Glutamatergic neuron (in vitro differentiated cells): Measurements from ENCODE around the gene C10orf71. TPM values are rescaled to one million over a fixed set of nuclear protein-coding genes. Genes with fewer than 3 reads are reported as not detected.

ENCODE experiments used
- DNase-seq: peaks from one replicate; pipeline ENCODE4 v3.0.0; 2022
- H3K27ac Mint-ChIP-seq: one replicate; pipeline ENCODE4 v1.8.0; 2020; ENCODE audit warnings: mild to moderate bottlenecking, mixed read lengths, inconsistent platforms; ENCODE audit not compliant: unreplicated experiment
- H3K27me3 Mint-ChIP-seq: one replicate; pipeline ENCODE4 v1.8.0; 2020; ENCODE audit warnings: mild to moderate bottlenecking, moderate library complexity, mixed read lengths, inconsistent platforms; ENCODE audit not compliant: unreplicated experiment
- H3K36me3 Mint-ChIP-seq: one replicate; pipeline ENCODE4 v1.8.0; 2020; ENCODE audit warnings: mild to moderate bottlenecking, mixed read lengths, inconsistent platforms; ENCODE audit not compliant: unreplicated experiment
- H3K4me1 Mint-ChIP-seq: one replicate; pipeline ENCODE4 v1.8.0; 2020; ENCODE audit warnings: mild to moderate bottlenecking, low read depth, mixed read lengths, inconsistent platforms; ENCODE audit not compliant: unreplicated experiment
- H3K4me3 Mint-ChIP-seq: one replicate; pipeline ENCODE4 v1.8.0; 2020; ENCODE audit warnings: mild to moderate bottlenecking, mixed read lengths, inconsistent platforms; ENCODE audit not compliant: unreplicated experiment
- H3K9me3 Mint-ChIP-seq: one replicate; pipeline ENCODE4 v1.8.0; 2020; ENCODE audit warnings: mild to moderate bottlenecking, moderate library complexity, mixed read lengths, inconsistent platforms; ENCODE audit not compliant: unreplicated experiment
- CTCF ChIP-seq: fragments of 200-600 bp; sonication (generic); IDR thresholded peaks from one replicate; pipeline ENCODE4 v1.5.0; 2021; ENCODE audit not compliant: partially characterized antibody, unreplicated experiment
- total RNA-seq: library from RNA; stranded (reverse); fragmentation: NEBNext Ultra II Directional; extraction: Animal tissue kit (Norgen Biotek cat#: 25700); gene quantifications from one replicate; pipeline ENCODE4 v1.2.1, GENCODE V29; 2021; ENCODE audit not compliant: unreplicated experiment

C10orf71 gene
- total RNA-seq, 1 donor from 2014 or later, result 0.12 TPM

GRCh38 chr10:49296836-49297235 is 2.1 kb upstream of the C10orf71 start:
- no peak overlapping the region for H3K4me3 Mint-ChIP-seq
- H3K27me3 Mint-ChIP-seq, result peaks cover 6% of the 10 kb centered on the region
- peaks cover 5% of the 10 kb centered on the region for H3K36me3 Mint-ChIP-seq
- no peak overlapping the region for H3K27ac Mint-ChIP-seq
- H3K9me3 Mint-ChIP-seq, result peaks cover 4% of the 10 kb centered on the region
- no peak for TF ChIP-seq CTCF
- DNase-seq, result no peak
- H3K4me1 Mint-ChIP-seq, result peaks cover 34% of the 10 kb centered on the region

GRCh38 chr10:49297818-49298670 is 926 bp upstream of the C10orf71 start:
- DNase-seq, result no peak
- Mint-ChIP-seq H3K9me3 (no peaks in the 10 kb centered on the region), H3K36me3 (peaks cover under 1% of the 10 kb centered on the region), H3K4me1 (peaks cover 36% of the 10 kb centered on the region), H3K27ac (no peak overlapping the region), H3K4me3 (no peak overlapping the region), H3K27me3 (peaks cover 6% of the 10 kb centered on the region)
- no peak for TF ChIP-seq CTCF

- peak overlapping the region; percentile 60 for H3K27ac Mint-ChIP-seq
- peaks cover 38% of the 10 kb centered on the region for H3K4me1 Mint-ChIP-seq
- H3K36me3 Mint-ChIP-seq, result no peaks in the 10 kb centered on the region
- no peaks in the 10 kb centered on the region for H3K9me3 Mint-ChIP-seq
- no peak for DNase-seq
- H3K4me3 Mint-ChIP-seq, result peak overlapping the region; percentile 61
- no peak for TF ChIP-seq CTCF
- H3K27me3 Mint-ChIP-seq, result peaks cover 8% of the 10 kb centered on the region
Observed at GRCh38 chr10:49298671-49298982, 343 bp upstream of the C10orf71 start.

- Mint-ChIP-seq H3K36me3 (no peaks in the 10 kb centered on the region), H3K4me3 (peak overlapping the region; percentile 25), H3K27ac (peak overlapping the region; percentile 60), H3K9me3 (peaks cover 3% of the 10 kb centered on the region), H3K4me1 (peaks cover 37% of the 10 kb centered on the region), H3K27me3 (peaks cover 8% of the 10 kb centered on the region)
- DNase-seq, result no peak
- TF ChIP-seq CTCF, result no peak
Observed at GRCh38 chr10:49299816-49300139, 808 bp downstream of the C10orf71 start.

GRCh38 chr10:49300140-49300974 is 1.4 kb downstream of the C10orf71 start:
- no peak for TF ChIP-seq CTCF
- DNase-seq, result no peak
- Mint-ChIP-seq H3K27ac (peak overlapping the region; percentile 33), H3K27me3 (peaks cover 8% of the 10 kb centered on the region), H3K9me3 (peaks cover 3% of the 10 kb centered on the region), H3K4me1 (peaks cover 37% of the 10 kb centered on the region), H3K36me3 (no peaks in the 10 kb centered on the region), H3K4me3 (no peak overlapping the region)
